Measurements from ENCODE around the gene ARL17A.
"Not testable (repeated sequence)": the region's sequence is repeated elsewhere in the genome, so short reads cannot be mapped to it uniquely, and the experiment has no call there.

ARL17A gene

DNA sequence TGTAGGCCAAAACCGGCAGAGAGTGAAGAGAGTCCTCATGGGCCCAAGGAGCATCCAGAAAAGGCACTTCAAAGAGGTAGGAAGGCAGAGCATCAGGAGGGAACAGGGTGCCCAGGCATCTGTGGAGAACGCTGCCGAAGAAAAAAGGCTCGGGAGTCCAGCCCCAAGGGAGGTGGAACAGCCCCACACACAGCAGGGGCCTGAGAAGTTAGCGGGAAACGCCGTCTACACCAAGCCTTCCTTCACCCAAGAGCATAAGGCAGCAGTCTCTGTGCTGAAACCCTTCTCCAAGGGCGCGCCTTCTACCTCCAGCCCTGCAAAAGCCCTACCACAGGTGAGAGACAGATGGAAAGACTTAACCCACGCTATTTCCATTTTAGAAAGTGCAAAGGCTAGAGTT, 30.9 kb downstream of the ARL17A start:
- DNase-seq (ENCODE audit: low read depth in 3 of 3), result not testable (repeated sequence)

DNA sequence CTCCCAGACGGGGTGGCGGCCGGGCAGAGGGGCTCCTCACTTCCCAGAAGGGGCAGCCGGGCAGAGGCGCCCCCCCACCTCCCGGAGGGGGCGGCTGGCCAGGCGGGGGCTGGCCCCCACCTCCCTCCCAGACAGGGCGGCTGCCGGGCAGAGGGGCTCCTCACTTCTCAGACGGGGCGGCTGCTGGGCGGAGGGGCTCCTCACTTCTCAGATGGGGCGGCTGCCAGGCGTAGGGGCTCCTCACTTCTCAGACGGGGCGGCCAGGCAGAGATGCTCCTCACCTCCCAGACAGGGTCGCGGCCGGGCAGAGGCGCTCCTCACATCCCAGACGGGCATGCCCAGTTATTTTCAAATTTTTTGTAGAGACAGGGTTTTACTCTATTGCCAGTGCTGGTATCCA, 44.8 kb downstream of the ARL17A start:
- not testable (repeated sequence) for DNase-seq (ENCODE audit: low read depth in 3 of 3)

GRCh38 chr17:46512168-46512567, 67.3 kb downstream of the ARL17A start, which contains the start of gene LRRC37A2:
Gene LRRC37A2, plus strand, starts transcription at chr17:46512468. Its CDS starts 245 bp downstream, at chr17:46512713.
- DNase-seq (ENCODE audit: low read depth in 3 of 3), result not testable (repeated sequence)

DNA sequence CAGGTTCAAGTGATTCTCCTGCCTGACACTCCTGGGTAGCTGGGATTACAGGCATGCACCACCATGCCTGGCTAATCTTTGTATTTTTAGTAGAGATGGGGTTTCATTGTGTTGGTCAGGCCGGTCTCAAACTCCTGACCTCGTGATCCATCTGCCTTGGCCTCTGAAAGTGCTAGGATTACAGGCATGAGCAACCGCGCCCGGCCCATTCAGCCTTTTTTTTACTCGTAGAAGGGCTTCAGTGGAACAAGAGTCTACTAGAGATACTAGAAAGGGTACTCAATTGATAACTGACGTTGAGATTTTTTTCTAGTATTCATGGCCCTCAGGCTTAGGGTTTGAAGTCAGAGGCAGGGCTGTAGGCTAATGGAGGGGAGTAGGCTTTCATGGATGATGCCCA, 73.6 kb downstream of the ARL17A start:
- not testable (repeated sequence) for DNase-seq (ENCODE audit: low read depth in 3 of 3)

DNA sequence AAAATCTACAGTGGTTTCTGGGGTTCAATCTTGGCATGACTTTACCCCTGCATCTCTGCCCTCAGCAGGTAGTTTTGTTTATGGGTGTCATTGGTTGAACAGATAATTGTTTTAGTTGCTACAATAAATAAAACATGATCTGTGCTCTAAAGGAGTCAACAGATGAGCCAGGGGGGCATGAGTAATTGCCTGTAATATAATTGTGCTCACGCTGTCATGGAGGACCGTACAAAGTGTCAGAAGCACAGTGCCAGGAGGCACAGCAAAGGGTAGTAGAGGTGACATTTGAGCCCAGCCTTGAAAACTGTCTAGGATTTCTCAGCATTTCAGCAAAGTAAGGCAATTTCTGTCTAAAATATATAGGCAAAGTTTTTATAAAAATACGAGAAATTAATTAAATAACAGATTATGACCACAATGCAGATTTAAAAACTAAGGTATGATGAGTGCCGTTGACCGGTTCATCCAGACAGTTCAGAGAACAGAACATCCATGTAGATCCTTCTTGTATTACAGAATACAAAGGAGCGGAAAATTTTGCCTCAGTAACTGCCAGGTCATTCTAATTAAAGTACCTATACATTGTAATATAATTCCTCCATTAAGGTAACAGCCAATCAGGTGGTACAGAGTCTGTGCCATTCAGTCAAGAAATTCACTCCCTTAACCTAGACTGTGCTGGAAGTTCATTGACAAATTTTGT, 79.9 kb downstream of the ARL17A start:
- not testable (repeated sequence) for DNase-seq (ENCODE audit: low read depth in 3 of 3)

- DNase-seq (ENCODE audit: low read depth in 3 of 3), result not testable (repeated sequence)
These were observed 87.5 kb downstream of the ARL17A start for GRCh38 chr17:46492021-46492420.

DNA sequence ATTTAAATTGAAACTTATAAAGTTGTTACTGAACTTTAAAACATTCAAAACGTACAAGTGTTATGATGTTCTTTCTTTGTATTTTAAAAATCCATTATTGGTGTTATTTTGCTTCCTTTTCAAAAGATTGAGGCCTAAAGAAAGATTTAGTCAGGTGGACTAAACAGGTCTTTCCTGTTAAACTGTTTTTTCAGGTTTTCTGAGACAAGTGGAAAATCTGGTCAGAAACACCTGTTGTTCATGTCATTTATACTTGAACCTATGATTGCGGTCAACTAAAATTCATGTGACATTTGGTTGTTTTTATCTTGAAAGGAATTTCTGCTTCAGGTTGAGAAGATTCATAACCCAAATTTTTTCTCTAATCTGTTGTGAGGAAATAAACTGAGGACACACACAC, 98.2 kb downstream of the ARL17A start:
- DNase-seq (ENCODE audit: low read depth in 3 of 3), result not testable (repeated sequence)

GRCh38 chr17:46478823-46479222, 100.7 kb downstream of the ARL17A start:
- DNase-seq (ENCODE audit: low read depth in 3 of 3), result not testable (repeated sequence)

DNA sequence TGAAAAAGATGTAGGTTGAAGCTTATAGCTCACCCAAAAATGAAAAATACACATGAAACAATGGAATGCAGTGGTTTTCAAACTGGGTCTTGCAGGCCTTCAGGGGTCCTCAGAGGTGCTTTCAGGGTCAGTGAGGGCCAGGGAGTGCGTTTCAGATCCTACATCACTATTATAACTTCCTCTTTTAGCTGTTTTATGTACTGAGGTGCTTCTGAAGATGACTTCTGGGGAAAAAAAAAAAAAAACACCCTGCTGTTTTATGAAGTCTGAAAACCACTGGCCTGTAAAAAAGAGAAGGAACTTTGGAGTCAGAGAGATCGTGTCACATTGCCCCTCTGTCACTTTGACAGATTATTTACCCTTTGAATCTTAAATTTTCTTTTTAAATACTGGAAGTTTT, 103.9 kb downstream of the ARL17A start:
- not testable (repeated sequence) for DNase-seq (ENCODE audit: low read depth in 3 of 3)

GRCh38 chr17:46474489-46474888, 105.0 kb downstream of the ARL17A start:
- DNase-seq (ENCODE audit: low read depth in 3 of 3), result not testable (repeated sequence)

DNA sequence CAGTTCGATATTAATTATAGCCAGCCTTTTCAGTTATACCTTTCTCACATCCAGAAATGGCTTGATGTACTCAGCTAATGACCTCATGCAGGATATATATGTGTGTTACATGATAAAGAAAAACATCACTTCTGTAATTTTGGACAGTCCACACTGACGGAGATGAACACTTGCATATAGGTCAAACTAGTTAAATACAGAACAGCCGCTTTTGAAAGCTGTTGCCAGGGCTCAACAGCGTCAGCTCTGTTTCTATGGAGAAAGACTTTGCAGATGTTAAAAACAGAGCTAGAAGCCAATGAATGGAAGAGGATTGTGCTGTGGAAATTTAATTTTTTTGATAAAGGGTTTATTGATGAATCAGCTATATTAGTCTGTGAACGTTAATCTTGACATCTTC, 111.9 kb downstream of the ARL17A start:
- DNase-seq (ENCODE audit: low read depth in 3 of 3), result not testable (repeated sequence)
